ENCODE results near the gene RBM39.

- TF ChIP-seq POLR2A (IDR thresholded peaks at IDR 0.05) = no peak
- TF ChIP-seq, protein P1, sequence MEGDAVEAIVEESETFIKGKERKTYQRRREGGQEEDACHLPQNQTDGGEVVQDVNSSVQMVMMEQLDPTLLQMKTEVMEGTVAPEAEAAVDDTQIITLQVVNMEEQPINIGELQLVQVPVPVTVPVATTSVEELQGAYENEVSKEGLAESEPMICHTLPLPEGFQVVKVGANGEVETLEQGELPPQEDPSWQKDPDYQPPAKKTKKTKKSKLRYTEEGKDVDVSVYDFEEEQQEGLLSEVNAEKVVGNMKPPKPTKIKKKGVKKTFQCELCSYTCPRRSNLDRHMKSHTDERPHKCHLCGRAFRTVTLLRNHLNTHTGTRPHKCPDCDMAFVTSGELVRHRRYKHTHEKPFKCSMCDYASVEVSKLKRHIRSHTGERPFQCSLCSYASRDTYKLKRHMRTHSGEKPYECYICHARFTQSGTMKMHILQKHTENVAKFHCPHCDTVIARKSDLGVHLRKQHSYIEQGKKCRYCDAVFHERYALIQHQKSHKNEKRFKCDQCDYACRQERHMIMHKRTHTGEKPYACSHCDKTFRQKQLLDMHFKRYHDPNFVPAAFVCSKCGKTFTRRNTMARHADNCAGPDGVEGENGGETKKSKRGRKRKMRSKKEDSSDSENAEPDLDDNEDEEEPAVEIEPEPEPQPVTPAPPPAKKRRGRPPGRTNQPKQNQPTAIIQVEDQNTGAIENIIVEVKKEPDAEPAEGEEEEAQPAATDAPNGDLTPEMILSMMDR (IDR thresholded peaks at IDR 0.05) = no peak
Measured at GRCh38 chr20:35735826-35736470, 6.1 kb downstream of the RBM39 start.

All from lower leg skin (tissue), 3 donors.